AG20443 (cell line): ENCODE data around the gene KCTD7.
"Not testable (repeated sequence)": the region's sequence is repeated elsewhere in the genome, so short reads cannot be mapped to it uniquely, and the experiment has no call there.

ENCODE experiments used
- DNase-seq: peaks from one replicate; pipeline ENCODE4 v3.0.0; 2012; ENCODE audit warnings: low spot score, mixed read lengths

The KCTD7 gene

DNA sequence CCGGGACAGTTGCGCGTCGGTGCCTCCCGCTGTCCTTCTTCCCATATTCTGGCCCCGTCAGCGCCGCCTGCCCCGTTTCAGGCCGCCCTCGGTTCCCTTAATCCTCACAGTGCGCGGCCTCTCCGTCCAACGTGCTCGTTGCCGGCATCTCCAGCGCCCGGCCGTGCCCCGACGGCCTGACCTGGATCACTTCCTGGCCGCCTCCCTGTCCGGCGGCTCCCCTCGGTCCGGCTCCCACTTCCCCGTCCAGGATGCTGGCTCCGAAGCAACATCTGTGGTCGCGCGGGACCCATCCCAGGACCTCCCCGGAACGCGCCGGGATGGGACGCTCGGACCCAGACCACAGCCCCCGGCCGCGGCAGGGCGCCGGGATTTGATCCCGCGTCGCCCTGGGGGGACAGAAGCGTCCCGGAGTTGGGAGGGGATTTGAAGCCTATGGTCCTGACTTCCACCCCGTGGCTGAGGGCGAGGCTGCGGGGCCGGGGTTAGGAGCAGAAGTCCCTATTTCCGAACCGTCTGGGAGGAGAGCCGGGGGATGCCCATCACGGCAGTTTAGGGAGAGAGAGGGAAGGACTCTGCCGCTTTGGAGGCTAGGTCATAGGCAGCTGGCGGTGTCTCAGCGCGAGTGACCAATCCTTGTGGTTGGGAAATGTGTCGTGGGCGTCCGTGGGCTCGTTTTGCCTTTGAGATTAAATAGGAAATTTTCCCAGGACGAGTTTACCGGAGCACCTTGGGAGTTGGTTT is 53.8 kb downstream of the KCTD7 start:
- DNase-seq, result no peak

DNA sequence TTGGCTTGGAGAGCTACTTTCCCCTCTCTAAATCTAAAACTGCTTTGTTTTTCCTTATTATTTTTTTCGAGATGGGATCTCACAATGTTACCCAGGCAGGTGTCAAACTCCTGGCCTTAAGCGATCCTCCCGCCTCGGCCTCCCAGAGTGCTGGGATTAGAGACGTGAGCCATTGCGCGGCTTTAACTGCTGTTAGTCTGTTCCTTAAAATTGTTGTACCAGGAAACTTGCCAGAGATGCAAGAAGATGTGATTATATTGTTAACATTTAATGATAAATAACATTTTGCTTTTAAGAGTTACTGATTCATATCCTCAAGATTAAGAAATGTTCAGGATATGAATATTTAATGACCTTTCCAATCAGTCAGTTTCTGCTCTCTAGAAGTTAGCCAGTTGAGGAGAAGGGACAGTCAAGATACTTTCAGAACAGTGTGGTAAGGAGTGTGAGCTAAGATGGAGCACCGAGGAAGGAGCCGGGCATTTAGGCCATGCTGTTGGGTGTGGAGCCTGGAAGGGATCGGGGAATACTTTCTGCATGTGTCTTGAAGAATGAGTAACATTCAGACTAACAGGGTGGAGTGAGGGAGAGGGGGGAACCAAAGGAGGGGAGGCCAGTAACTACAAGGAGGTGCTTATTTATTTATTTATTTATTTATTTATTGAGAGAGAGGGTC is 54.6 kb downstream of the KCTD7 start:
- DNase-seq, result not testable (repeated sequence)

GRCh38 chr7:66683770-66684123 is 55.1 kb downstream of the KCTD7 start:
- no peak for DNase-seq

GRCh38 chr7:66685663-66686062 is 57.0 kb downstream of the KCTD7 start:
- not testable (repeated sequence) for DNase-seq

DNA sequence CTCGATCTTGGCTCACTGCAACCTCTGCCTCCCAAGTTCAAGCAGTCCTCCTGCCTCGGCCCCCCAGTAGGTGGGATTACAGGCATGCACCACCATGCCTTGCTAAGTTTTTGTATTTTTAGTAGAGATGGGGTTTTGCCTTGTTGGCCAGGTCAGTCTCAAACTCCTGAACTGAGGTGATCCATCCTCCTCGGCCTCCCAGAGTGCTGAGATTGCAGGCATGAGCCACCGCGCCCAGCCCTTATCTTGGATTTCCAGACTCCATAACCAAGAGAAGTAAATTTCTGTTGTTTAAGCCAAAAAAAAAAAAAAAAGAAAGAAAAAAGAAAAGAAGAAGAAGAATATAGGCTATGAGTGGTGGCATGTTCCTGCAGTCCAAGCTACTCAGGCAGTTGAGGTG is 58.5 kb downstream of the KCTD7 start:
- no peak for DNase-seq

- not testable (repeated sequence) for DNase-seq
These were observed 59.0 kb downstream of the KCTD7 start for GRCh38 chr7:66687672-66688071.

DNA sequence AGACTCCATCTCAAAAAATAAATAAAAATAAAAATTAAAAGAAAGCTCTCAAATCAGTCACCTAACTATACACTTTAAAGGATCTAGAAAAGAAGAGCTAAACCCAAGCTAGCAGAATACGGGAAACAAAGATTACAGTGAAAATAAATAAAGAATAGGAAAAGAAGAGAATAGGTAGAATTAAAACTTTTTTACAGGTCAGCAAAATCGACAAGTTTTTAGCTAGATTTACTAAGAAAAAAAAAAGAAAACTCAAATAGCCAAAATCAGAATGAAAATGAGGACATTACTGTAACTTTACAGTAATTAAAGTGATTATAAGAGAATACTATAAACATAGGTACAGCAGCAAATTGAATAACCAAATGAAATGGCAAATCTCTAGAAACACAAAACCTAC is 60.4 kb downstream of the KCTD7 start:
- no peak for DNase-seq

DNA sequence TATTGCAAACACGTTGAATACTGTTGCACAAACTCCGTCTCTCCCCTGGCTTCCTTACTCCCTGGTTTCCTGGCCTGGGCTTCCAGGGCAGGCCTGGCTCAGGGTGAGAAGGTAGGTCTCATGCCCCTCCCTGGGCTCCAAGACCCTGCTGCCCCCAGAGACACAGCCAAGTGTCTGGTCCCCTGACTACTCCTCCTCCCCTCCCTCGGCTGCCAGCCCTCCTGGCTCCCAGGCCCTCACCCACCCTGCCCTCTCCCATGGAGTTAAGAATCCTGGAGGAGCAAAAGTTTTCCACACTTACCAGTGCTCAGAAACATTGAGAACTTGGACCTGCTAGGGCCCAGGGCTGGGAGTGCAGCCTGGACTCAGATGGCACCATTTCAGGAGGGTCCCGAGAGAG is 64.7 kb downstream of the KCTD7 start:
- DNase-seq, result no peak
